H9 (cell line): ENCODE data around the gene MCU. TPM values are rescaled to one million over a fixed set of nuclear protein-coding genes. Genes with fewer than 3 reads are reported as not detected.

Experiments used
- DNase-seq: peaks from one replicate; pipeline ENCODE4 v3.0.0-alpha.2; 2017
- H2AFZ ChIP-seq: one replicate; pipeline ENCODE4 v1.6.1; 2013; ENCODE audit warnings: mild to moderate bottlenecking, low read length, control low read depth, moderate library complexity
- H2AK5ac ChIP-seq: 2 replicates; pipeline ENCODE4 v1.6.1; 2013; ENCODE audit warnings: low read length, control low read depth, mixed read lengths; ENCODE audit not compliant: insufficient read length
- H2BK120ac ChIP-seq: one replicate; pipeline ENCODE4 v1.6.1; 2013; ENCODE audit warnings: low read depth, mild to moderate bottlenecking, low read length, control low read depth, inconsistent platforms; ENCODE audit not compliant: poor library complexity, severe bottlenecking
- H2BK12ac ChIP-seq: 2 replicates; pipeline ENCODE4 v1.6.1; 2013; ENCODE audit warnings: low read length, control low read depth, mixed read lengths, low read depth; ENCODE audit not compliant: insufficient read length
- H2BK15ac ChIP-seq: 2 replicates; pipeline ENCODE4 v1.6.1; 2013; ENCODE audit warnings: low read depth, low read length, control low read depth
- H2BK20ac ChIP-seq: one replicate; pipeline ENCODE4 v1.6.1; 2013; ENCODE audit warnings: low read depth, mild to moderate bottlenecking, low read length, control low read depth, inconsistent platforms; ENCODE audit not compliant: poor library complexity, severe bottlenecking
- H2BK5ac ChIP-seq: 2 replicates; pipeline ENCODE4 v1.6.1; 2013; ENCODE audit warnings: low read length, control low read depth, mixed read lengths; ENCODE audit not compliant: insufficient read length
- H3K14ac ChIP-seq: 2 replicates; pipeline ENCODE4 v1.6.1; 2013; ENCODE audit warnings: low read length, control low read depth; ENCODE audit not compliant: insufficient read depth
- H3K18ac ChIP-seq: 2 replicates; pipeline ENCODE4 v1.6.1; 2013; ENCODE audit warnings: low read depth, mild to moderate bottlenecking, mixed read lengths, low read length, control low read depth; ENCODE audit not compliant: insufficient read length
- H3K23ac ChIP-seq: 2 replicates; pipeline ENCODE4 v1.6.1; 2013; ENCODE audit warnings: low read length, control low read depth, mixed read lengths, low read depth; ENCODE audit not compliant: insufficient read length
- H3K23me2 ChIP-seq: 2 replicates; pipeline ENCODE4 v1.6.1; 2013; ENCODE audit warnings: low read depth, mild to moderate bottlenecking, mixed read lengths, low read length, control low read depth; ENCODE audit not compliant: insufficient read length, poor library complexity, severe bottlenecking
- H3K27ac ChIP-seq: 2 replicates; pipeline ENCODE4 v1.5.1; 2013; ENCODE audit warnings: low read length, control low read depth, mixed read lengths, low read depth; ENCODE audit not compliant: insufficient read length
- H3K27me3 ChIP-seq: 2 replicates; pipeline ENCODE4 v1.6.1; 2013; ENCODE audit warnings: low read length, control low read depth, inconsistent platforms; ENCODE audit not compliant: insufficient read depth
- H3K4ac ChIP-seq: 2 replicates; pipeline ENCODE4 v1.6.1; 2013; ENCODE audit warnings: low read depth, mild to moderate bottlenecking, control low read depth, inconsistent platforms, low read length, moderate library complexity
- H3K4me1 ChIP-seq: 2 replicates; pipeline ENCODE4 v1.6.1; 2013; ENCODE audit warnings: low read length, control low read depth, inconsistent platforms; ENCODE audit not compliant: insufficient read depth
- H3K4me2 ChIP-seq: 2 replicates; pipeline ENCODE4 v1.6.1; 2013; ENCODE audit warnings: low read length, control low read depth, mixed read lengths; ENCODE audit not compliant: insufficient read length, insufficient read depth
- H3K56ac ChIP-seq: 2 replicates; pipeline ENCODE4 v1.6.1; 2013; ENCODE audit warnings: low read depth, mild to moderate bottlenecking, mixed read lengths, low read length, control low read depth; ENCODE audit not compliant: insufficient read length
- H3K79me1 ChIP-seq: 2 replicates; pipeline ENCODE4 v1.6.1; 2013; ENCODE audit warnings: low read depth, mild to moderate bottlenecking, moderate library complexity, low read length, control low read depth, inconsistent platforms; ENCODE audit not compliant: insufficient read depth, poor library complexity, severe bottlenecking
- H3K79me2 ChIP-seq: 2 replicates; pipeline ENCODE4 v1.6.1; 2013; ENCODE audit warnings: low read length, control low read depth, inconsistent platforms; ENCODE audit not compliant: insufficient read depth
- H3K9ac ChIP-seq: 2 replicates; pipeline ENCODE4 v1.6.1; 2013; ENCODE audit warnings: low read length, control low read depth, mixed read lengths; ENCODE audit not compliant: insufficient read length; ENCODE audit errors: extremely low read depth
- H3K9me3 ChIP-seq: one replicate; pipeline ENCODE4 v1.6.1; 2013; ENCODE audit warnings: low read depth, low read length, inconsistent platforms; ENCODE audit not compliant: control insufficient read depth
- H3T11ph ChIP-seq: one replicate; pipeline ENCODE4 v1.6.1; 2013; ENCODE audit warnings: mild to moderate bottlenecking, low read length, control low read depth, inconsistent platforms
- H4K20me1 ChIP-seq: one replicate; pipeline ENCODE4 v1.6.1; 2013; ENCODE audit not compliant: control insufficient read depth, insufficient read length, insufficient read depth
- H4K5ac ChIP-seq: 2 replicates; pipeline ENCODE4 v1.6.1; 2013; ENCODE audit warnings: low read depth, mild to moderate bottlenecking, mixed read lengths, low read length, control low read depth; ENCODE audit not compliant: insufficient read length
- H4K8ac ChIP-seq: replicated peaks from 2 replicates; pipeline ENCODE4 v1.6.1; 2013; ENCODE audit warnings: low read length, control low read depth, mixed read lengths, low read depth; ENCODE audit not compliant: insufficient read length
- H4K91ac ChIP-seq: 2 replicates; pipeline ENCODE4 v1.6.1; 2013; ENCODE audit warnings: low read depth, mild to moderate bottlenecking, moderate library complexity, mixed read lengths, low read length, control low read depth; ENCODE audit not compliant: insufficient read length
- H3K27ac Mint-ChIP-seq, 3 experiments: 2 replicates in 2 of 3; 3 replicates in 1 of 3; pipeline ENCODE4 v1.8.0; 2020 to 2021; ENCODE audit warnings: mixed read lengths in 3 of 3, mild to moderate bottlenecking in 1 of 3, moderate library complexity in 1 of 3
- H3K27me3 Mint-ChIP-seq: 2 replicates; pipeline ENCODE4 v1.8.0; 2021; ENCODE audit warnings: low read depth, mild to moderate bottlenecking, moderate library complexity, mixed read lengths
- H3K36me3 Mint-ChIP-seq, 3 experiments: 2 replicates in 2 of 3; 3 replicates in 1 of 3; pipeline ENCODE4 v1.8.0; 2020 to 2021; ENCODE audit warnings: low read depth in 3 of 3, mixed read lengths in 3 of 3; ENCODE audit not compliant: insufficient read depth in 1 of 3
- H3K4me1 Mint-ChIP-seq, 2 experiments: 2 replicates each; pipeline ENCODE4 v1.8.0; 2020; ENCODE audit warnings: mixed read lengths in 2 of 2
- H3K4me3 Mint-ChIP-seq, 2 experiments: 2 replicates in 1 of 2; 3 replicates in 1 of 2; pipeline ENCODE4 v1.8.0; 2020 to 2021; ENCODE audit warnings: mild to moderate bottlenecking in 2 of 2, mixed read lengths in 2 of 2, moderate library complexity in 1 of 2
- H3K9me3 Mint-ChIP-seq, 2 experiments: 2 replicates in 1 of 2; 3 replicates in 1 of 2; pipeline ENCODE4 v1.8.0; 2020; ENCODE audit warnings: mild to moderate bottlenecking in 2 of 2, mixed read lengths in 2 of 2, moderate library complexity in 1 of 2
- WGBS: extraction: QIAGEN DNeasy Blood & Tissue Kit; methylation state at CpG from one replicate; pipeline ENCODE4 v1.1.7; 2013; ENCODE audit warnings: missing lambda C conversion rate, low lambda C conversion rate, mixed read lengths; ENCODE audit not compliant: insufficient read length; ENCODE audit errors: extremely low coverage; 5-methylcytosine and 5-hydroxymethylcytosine counted together
- total RNA-seq: library from RNA; stranded (reverse); gene quantifications from 2 replicates; pipeline ENCODE4 v1.2.1, GENCODE V29; 2021
- TF ChIP-seq, protein P1 (sequence below): fragments of 200-600 bp; sonication (generic); conservative IDR thresholded peaks from 3 replicates; pipeline ENCODE4 v1.8.0; 2021; ENCODE audit warnings: antibody characterized with exemption, mild to moderate bottlenecking

MCU gene
- total RNA-seq, 1 experiment from 2014 or later, result 36.6 TPM

DNA sequence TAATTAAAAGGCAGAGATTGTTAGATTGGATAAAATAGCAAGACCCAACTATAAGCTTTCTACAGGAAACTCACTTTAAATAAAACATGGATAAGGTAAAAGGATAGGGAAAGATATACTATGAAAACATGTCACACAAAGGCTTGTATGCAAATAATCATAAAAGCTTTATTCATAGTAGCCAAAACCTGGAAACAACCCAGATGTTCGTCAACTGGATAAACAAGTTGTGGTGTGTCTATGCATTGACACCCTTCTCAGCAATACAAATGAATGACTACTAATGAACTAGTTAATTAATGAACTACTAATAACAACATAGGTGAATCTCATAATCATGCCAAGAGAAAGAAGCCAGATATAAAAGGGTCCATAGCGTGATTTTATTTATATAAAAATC lies 163.8 kb downstream of the MCU start:
- 0 out of 4 replicates have a peak, but pooled peaks cover 0 to 2% of the 10 kb centered on the region in 2 experiments for H3K4me1 Mint-ChIP-seq
- no peak overlapping the region for H3K9ac ChIP-seq
- no peak overlapping the region for H2AK5ac ChIP-seq
- H3K56ac ChIP-seq, result no peak overlapping the region
- H2BK12ac ChIP-seq, result no peak overlapping the region
- H2AFZ ChIP-seq, result no peak overlapping the region
- H4K91ac ChIP-seq, result no peak overlapping the region
- H3K27ac ChIP-seq, result no peak overlapping the region
- H3K79me2 ChIP-seq, result no peaks in the 10 kb centered on the region
- H3K79me1 ChIP-seq, result no peaks in the 10 kb centered on the region
- peaks cover 13% of the 10 kb centered on the region in 2 experiments for H3K9me3 Mint-ChIP-seq
- no peaks in the 10 kb centered on the region for H3K27me3 ChIP-seq
- H4K20me1 ChIP-seq, result no peaks in the 10 kb centered on the region
- no peak overlapping the region for H4K8ac ChIP-seq
- H2BK20ac ChIP-seq, result no peak overlapping the region
- H3K4me2 ChIP-seq, result no peak overlapping the region
- no peak overlapping the region for H4K5ac ChIP-seq
- no CpG with 5 or more reads among the region's 2 CpGs for WGBS
- H2BK120ac ChIP-seq, result no peak overlapping the region
- H3K4ac ChIP-seq, result no peak overlapping the region
- DNase-seq, result no peak
- no peak overlapping the region for H2BK5ac ChIP-seq
- H3K23ac ChIP-seq, result no peak overlapping the region
- no peaks in the 10 kb centered on the region for H3K27me3 Mint-ChIP-seq
- no peaks in the 10 kb centered on the region for H3K9me3 ChIP-seq
- H3K18ac ChIP-seq, result no peak overlapping the region
- H3K4me3 Mint-ChIP-seq, result no peak overlapping the region
- H3K4me1 ChIP-seq, result no peaks in the 10 kb centered on the region
- no peak overlapping the region for H3K14ac ChIP-seq
- no peak overlapping the region for H3T11ph ChIP-seq
- H3K23me2 ChIP-seq, result no peaks in the 10 kb centered on the region
- no peak overlapping the region for H3K27ac Mint-ChIP-seq
- TF ChIP-seq, protein P1, sequence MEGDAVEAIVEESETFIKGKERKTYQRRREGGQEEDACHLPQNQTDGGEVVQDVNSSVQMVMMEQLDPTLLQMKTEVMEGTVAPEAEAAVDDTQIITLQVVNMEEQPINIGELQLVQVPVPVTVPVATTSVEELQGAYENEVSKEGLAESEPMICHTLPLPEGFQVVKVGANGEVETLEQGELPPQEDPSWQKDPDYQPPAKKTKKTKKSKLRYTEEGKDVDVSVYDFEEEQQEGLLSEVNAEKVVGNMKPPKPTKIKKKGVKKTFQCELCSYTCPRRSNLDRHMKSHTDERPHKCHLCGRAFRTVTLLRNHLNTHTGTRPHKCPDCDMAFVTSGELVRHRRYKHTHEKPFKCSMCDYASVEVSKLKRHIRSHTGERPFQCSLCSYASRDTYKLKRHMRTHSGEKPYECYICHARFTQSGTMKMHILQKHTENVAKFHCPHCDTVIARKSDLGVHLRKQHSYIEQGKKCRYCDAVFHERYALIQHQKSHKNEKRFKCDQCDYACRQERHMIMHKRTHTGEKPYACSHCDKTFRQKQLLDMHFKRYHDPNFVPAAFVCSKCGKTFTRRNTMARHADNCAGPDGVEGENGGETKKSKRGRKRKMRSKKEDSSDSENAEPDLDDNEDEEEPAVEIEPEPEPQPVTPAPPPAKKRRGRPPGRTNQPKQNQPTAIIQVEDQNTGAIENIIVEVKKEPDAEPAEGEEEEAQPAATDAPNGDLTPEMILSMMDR, result no peak
- peaks cover 12 to 32% (median 14%) of the 10 kb centered on the region in 3 experiments for H3K36me3 Mint-ChIP-seq
- no peak overlapping the region for H2BK15ac ChIP-seq
